Endothelial cell of umbilical vein (primary cell): ENCODE data around the gene FAM83E.

ENCODE experiments used
- CTCF ChIP-seq, 2 donors: IDR thresholded peaks; 1 replicate in 1 of 2; 2 replicates in 1 of 2; pipeline ENCODE4 v1.5.1; 2011; ENCODE audit warnings: low read length in 2 of 2, mild to moderate bottlenecking in 2 of 2, moderate library complexity in 2 of 2, control low read depth in 1 of 2, inconsistent platforms in 1 of 2, low read depth in 1 of 2; ENCODE audit not compliant: insufficient read depth in 1 of 2; ENCODE audit errors: extremely low read depth in 1 of 2
- EZH2 ChIP-seq: IDR thresholded peaks from 2 replicates; pipeline ENCODE4 v1.6.1; 2012; ENCODE audit warnings: borderline replicate concordance, low read depth, mild to moderate bottlenecking, moderate library complexity, low read length, inconsistent platforms; ENCODE audit not compliant: severe bottlenecking
- MYC ChIP-seq: IDR thresholded peaks from one replicate; pipeline ENCODE4 v1.6.1; 2011; ENCODE audit warnings: mild to moderate bottlenecking, low read depth, low read length

- no peak for TF ChIP-seq CTCF (IDR thresholded peaks at IDR 0.05; ENCODE audit: extremely low read depth in 1 of 2, insufficient read depth in 1 of 2, low read depth in 1 of 2, low read length in 2 of 2)
- TF ChIP-seq EZH2: no peak
- TF ChIP-seq MYC: no peak
Measured at GRCh38 chr19:48603449-48603848, 11.4 kb downstream of the FAM83E start.
